ENCODE measurements around the gene KIAA0825.
A peak's percentile ranks its signal among the peaks of the same experiment; 100 is the strongest.

DNA sequence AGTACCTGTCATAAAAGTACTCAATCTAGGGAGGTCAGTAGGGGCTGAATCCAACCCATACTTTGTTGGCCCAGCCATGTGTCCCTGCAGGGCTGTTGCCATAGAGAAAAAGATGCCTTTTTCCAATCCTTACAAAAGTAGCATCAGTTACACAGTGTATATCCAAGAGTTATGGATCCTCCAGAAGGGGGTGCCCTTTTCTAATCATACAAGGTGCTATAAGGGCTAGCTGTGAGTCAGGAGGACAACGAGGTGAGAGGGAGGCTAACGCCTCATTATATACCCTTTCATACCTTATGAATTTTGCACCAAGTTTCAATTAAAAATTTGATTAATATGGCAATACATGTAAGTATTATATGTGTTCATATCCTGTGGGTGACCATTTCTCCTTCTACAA lies 4.8 kb downstream of the KIAA0825 start:
- TF ChIP-seq, protein P1, sequence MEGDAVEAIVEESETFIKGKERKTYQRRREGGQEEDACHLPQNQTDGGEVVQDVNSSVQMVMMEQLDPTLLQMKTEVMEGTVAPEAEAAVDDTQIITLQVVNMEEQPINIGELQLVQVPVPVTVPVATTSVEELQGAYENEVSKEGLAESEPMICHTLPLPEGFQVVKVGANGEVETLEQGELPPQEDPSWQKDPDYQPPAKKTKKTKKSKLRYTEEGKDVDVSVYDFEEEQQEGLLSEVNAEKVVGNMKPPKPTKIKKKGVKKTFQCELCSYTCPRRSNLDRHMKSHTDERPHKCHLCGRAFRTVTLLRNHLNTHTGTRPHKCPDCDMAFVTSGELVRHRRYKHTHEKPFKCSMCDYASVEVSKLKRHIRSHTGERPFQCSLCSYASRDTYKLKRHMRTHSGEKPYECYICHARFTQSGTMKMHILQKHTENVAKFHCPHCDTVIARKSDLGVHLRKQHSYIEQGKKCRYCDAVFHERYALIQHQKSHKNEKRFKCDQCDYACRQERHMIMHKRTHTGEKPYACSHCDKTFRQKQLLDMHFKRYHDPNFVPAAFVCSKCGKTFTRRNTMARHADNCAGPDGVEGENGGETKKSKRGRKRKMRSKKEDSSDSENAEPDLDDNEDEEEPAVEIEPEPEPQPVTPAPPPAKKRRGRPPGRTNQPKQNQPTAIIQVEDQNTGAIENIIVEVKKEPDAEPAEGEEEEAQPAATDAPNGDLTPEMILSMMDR (IDR thresholded peaks at IDR 0.05), result peak in 2 of 3 experiments; percentile 11 to 15
- TF ChIP-seq POLR2A (IDR thresholded peaks at IDR 0.05), result no peak

Measured in testis (tissue), 2 donors.